Ovary (tissue), 9 donors: ENCODE data around the gene SMIM5. TPM values are rescaled to one million over a fixed set of nuclear protein-coding genes. Genes with fewer than 3 reads are reported as not detected.
A peak's percentile ranks its signal among the peaks of the same experiment; 100 is the strongest.

Experiments used
- DNase-seq, 5 donors: peaks; one replicate each; pipeline ENCODE4 v3.0.0-alpha.2; 2019 to 2020
- H3K27ac ChIP-seq, 2 donors: fragments of 200-600 bp; one replicate each; pipeline versions ENCODE4 v1.5.1 to v1.8.0; 2019 to 2022
- H3K27me3 ChIP-seq: fragments of 200-600 bp; one replicate; pipeline ENCODE4 v1.8.0; 2022
- H3K36me3 ChIP-seq: fragments of 200-600 bp; sonication (generic); one replicate; pipeline ENCODE4 v1.5.1; 2019
- H3K4me1 ChIP-seq: one replicate; pipeline ENCODE4 v1.8.1; 2013; ENCODE audit warnings: mild to moderate bottlenecking, moderate library complexity; ENCODE audit not compliant: insufficient read depth
- H3K4me3 ChIP-seq: fragments of 200-600 bp; sonication (generic); one replicate; pipeline ENCODE4 v1.5.1; 2017
- H3K9me3 ChIP-seq, 2 donors: fragments of 200-600 bp in 1 of 2; sonication (generic) in 1 of 2; one replicate each; pipeline versions ENCODE4 v1.5.1 to v1.8.1; 2013 to 2019; ENCODE audit warnings: mild to moderate bottlenecking in 1 of 2, moderate library complexity in 1 of 2
- EP300 ChIP-seq: sonication (generic); formaldehyde crosslinking; IDR thresholded peaks from one replicate; pipeline ENCODE4 v1.6.1; 2017; ENCODE audit warnings: antibody characterized with exemption
- POLR2A ChIP-seq: fragments of 450-650 bp; IDR thresholded peaks from one replicate; pipeline ENCODE4 v1.6.1; 2017; ENCODE audit warnings: antibody characterized with exemption, mild to moderate bottlenecking, moderate library complexity
- WGBS, 3 donors: extraction: QIAGEN DNeasy Blood & Tissue Kit in 1 of 3; methylation state at CpG; one replicate each; pipeline versions ENCODE4 v1.1.5 to v1.1.7; 2013 to 2017; 5-methylcytosine and 5-hydroxymethylcytosine counted together
- intact Hi-C, 4 donors: fragments of 100-400 bp; cut with DNase I; formaldehyde crosslinking; loops; one replicate each; pipeline versions ENCODE4 v1.11.0 to v1.15.1; 2022 to 2023
- polyA plus RNA-seq, 2 donors: library from polyadenylated mRNA; stranded (reverse); fragments of 200-250 nt in 1 of 2; fragments of 350-450 nt in 1 of 2; fragmentation: Illumina TruSeq in 1 of 2; extraction: RNeasy Lipid Tissue Mini Kit (QIAGEN cat#74804) in 1 of 2; gene quantifications; one replicate each; pipeline ENCODE4 v1.2.3, GENCODE V29; 2013 to 2014
- total RNA-seq, 7 donors: library from RNA; depleted of rRNA in 2 of 7; stranded (reverse); fragments of >200 nt in 2 of 7; fragmentation: NEBNext Ultra II Directional in 3 of 7; extraction: Animal tissue kit (Norgen Biotek cat#: 25700) in 3 of 7; gene quantifications; one replicate each; pipeline versions ENCODE4 v1.1.0 to v1.2.4, GENCODE V29; 2016 to 2023
- TF ChIP-seq, protein P1 (sequence below), 3 donors: fragments of 450-650 bp in 2 of 3; fragments of 200-600 bp in 1 of 3; IDR thresholded peaks; one replicate each; pipeline versions ENCODE4 v1.5.1 to v1.8.0; 2016 to 2022; ENCODE audit warnings: antibody characterized with exemption in 3 of 3, mild to moderate bottlenecking in 1 of 3
- donor health status: DM: no; HTN: no; CAD: no; lungs with moderate emphysema.
- donor health status: DM: no; HTN: no; CAD: no.
- donor health status: Bipolar disorder and iron deficiency.
- donor health status: DM: yes; HTN: yes; CAD: no.
- donor health status: DM: no; HTN: no; CAD: no.
- donor health status: DM: yes; HTN: yes; CAD: no.

SMIM5 gene
- total and polyA plus RNA-seq, 9 donors, result 0.51 to 7.9 (median 1.3) TPM

GRCh38 chr17:75652934-75653549 is 19.8 kb downstream of the SMIM5 start:
- Histone ChIP-seq H3K27ac (no peak overlapping the region), H3K9me3 (no peaks in the 10 kb centered on the region), H3K27me3 (no peaks in the 10 kb centered on the region), H3K4me3 (no peak overlapping the region), H3K36me3 (no peaks in the 10 kb centered on the region), H3K4me1 (no peaks in the 10 kb centered on the region)
- intact Hi-C loops, result no loop called here
- no peak for TF ChIP-seq POLR2A
- TF ChIP-seq, protein P1, sequence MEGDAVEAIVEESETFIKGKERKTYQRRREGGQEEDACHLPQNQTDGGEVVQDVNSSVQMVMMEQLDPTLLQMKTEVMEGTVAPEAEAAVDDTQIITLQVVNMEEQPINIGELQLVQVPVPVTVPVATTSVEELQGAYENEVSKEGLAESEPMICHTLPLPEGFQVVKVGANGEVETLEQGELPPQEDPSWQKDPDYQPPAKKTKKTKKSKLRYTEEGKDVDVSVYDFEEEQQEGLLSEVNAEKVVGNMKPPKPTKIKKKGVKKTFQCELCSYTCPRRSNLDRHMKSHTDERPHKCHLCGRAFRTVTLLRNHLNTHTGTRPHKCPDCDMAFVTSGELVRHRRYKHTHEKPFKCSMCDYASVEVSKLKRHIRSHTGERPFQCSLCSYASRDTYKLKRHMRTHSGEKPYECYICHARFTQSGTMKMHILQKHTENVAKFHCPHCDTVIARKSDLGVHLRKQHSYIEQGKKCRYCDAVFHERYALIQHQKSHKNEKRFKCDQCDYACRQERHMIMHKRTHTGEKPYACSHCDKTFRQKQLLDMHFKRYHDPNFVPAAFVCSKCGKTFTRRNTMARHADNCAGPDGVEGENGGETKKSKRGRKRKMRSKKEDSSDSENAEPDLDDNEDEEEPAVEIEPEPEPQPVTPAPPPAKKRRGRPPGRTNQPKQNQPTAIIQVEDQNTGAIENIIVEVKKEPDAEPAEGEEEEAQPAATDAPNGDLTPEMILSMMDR (IDR thresholded peaks at IDR 0.05), result no peak
- TF ChIP-seq EP300, result no peak
- 55 to 62% (median 61%) methylated on average over 6 of the region's 6 CpGs for WGBS, 3 donors
- DNase-seq, result peak in 1 of 5 donors; percentile 36

- Histone ChIP-seq H3K27ac (no peak overlapping the region), H3K27me3 (no peaks in the 10 kb centered on the region), H3K9me3 (no peaks in the 10 kb centered on the region), H3K4me3 (no peak overlapping the region), H3K4me1 (no peaks in the 10 kb centered on the region), H3K36me3 (no peaks in the 10 kb centered on the region)
- intact Hi-C loops, result no loop called here
- peak in 1 of 5 donors; percentile 3 for DNase-seq
- TF ChIP-seq, protein P1 (IDR thresholded peaks at IDR 0.05), result no peak
- TF ChIP-seq POLR2A, result no peak
- no peak for TF ChIP-seq EP300
- 29 to 32% (median 29%) methylated on average over 2 of the region's 2 CpGs for WGBS, 3 donors
Measured at GRCh38 chr17:75654176-75654575, 20.9 kb downstream of the SMIM5 start.

DNA sequence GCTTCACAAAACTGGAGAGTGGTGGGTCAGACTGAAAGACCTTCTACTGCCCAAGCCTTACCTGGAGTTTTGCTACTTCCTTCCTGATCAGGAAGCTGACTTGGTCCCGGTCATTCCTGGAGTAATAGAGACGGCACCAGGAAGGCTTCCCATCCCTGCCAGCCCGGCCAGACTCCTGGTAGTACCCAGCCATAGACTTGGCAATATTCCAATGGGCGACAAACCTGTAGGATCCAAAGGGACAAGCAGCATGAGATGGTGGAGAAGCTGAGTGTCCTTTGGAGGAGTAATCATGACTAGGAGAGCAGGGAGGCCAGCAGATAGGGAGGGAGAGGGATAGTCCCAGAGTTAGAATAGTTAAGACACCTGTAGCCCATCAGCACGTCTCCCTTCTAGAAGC is 25.0 kb downstream of the SMIM5 start:
- DNase-seq, result peak in 1 of 5 donors; percentile 8
- Histone ChIP-seq H3K9me3 (no peaks in the 10 kb centered on the region), H3K4me3 (no peak overlapping the region), H3K36me3 (no peaks in the 10 kb centered on the region), H3K27me3 (no peaks in the 10 kb centered on the region), H3K4me1 (no peaks in the 10 kb centered on the region), H3K27ac (no peak overlapping the region)
- 73 to 82% (median 76%) methylated on average over 5 of the region's 5 CpGs for WGBS, 3 donors
- no peak for TF ChIP-seq POLR2A
- TF ChIP-seq, protein P1 (IDR thresholded peaks at IDR 0.05), result no peak
- TF ChIP-seq EP300, result no peak
- intact Hi-C loops, result no loop called here

- no peak overlapping the region for H3K4me3 ChIP-seq
- H3K9me3 ChIP-seq, result no peaks in the 10 kb centered on the region
- no peaks in the 10 kb centered on the region for H3K36me3 ChIP-seq
- peaks cover 5% of the 10 kb centered on the region for H3K4me1 ChIP-seq
- peak in 1 of 5 donors; percentile 3 for DNase-seq
- TF ChIP-seq, protein P1 (IDR thresholded peaks at IDR 0.05), result no peak
- no peak for TF ChIP-seq EP300
- no peaks in the 10 kb centered on the region for H3K27me3 ChIP-seq
- WGBS, 3 donors, result 85 to 94% (median 93%) methylated on average over 4 of the region's 4 CpGs
- no peak overlapping the region for H3K27ac ChIP-seq
- intact Hi-C loops, result no loop called here
Measured at GRCh38 chr17:75661531-75661930, 28.3 kb downstream of the SMIM5 start.
